Inflammatory macrophage (primary cell): ENCODE data around the gene SNAPIN.
"Not testable (repeated sequence)": the region's sequence is repeated elsewhere in the genome, so short reads cannot be mapped to it uniquely, and the experiment has no call there.

ENCODE experiments used
- DNase-seq, 2 donors: peaks; one replicate each; pipeline ENCODE4 v3.0.0-alpha.2; 2020 to 2022

SNAPIN gene

GRCh38 chr1:153647346-153647714, 11.2 kb upstream of the SNAPIN start:
- no peak for DNase-seq

GRCh38 chr1:153648000-153648643, 10.4 kb upstream of the SNAPIN start:
- no peak for DNase-seq

GRCh38 chr1:153649137-153649862, 9.2 kb upstream of the SNAPIN start:
- no peak for DNase-seq

GRCh38 chr1:153649863-153650235, 8.7 kb upstream of the SNAPIN start:
- no peak for DNase-seq

- no peak for DNase-seq
These were observed 6.7 kb upstream of the SNAPIN start for GRCh38 chr1:153651771-153652170.

- peak; percentile 55 to 81 for DNase-seq
These were observed 5.5 kb upstream of the SNAPIN start for GRCh38 chr1:153652805-153653500.

GRCh38 chr1:153655333-153655732, 3.2 kb upstream of the SNAPIN start:
- DNase-seq, result no peak

- no peak for DNase-seq
These were observed 652 bp downstream of the SNAPIN start for GRCh38 chr1:153659175-153659534.

- DNase-seq, result no peak
These were observed 1.2 kb downstream of the SNAPIN start for GRCh38 chr1:153659656-153660055.

GRCh38 chr1:153661111-153661708, 2.7 kb downstream of the SNAPIN start:
- no peak for DNase-seq

- no peak for DNase-seq
These were observed 3.8 kb downstream of the SNAPIN start for GRCh38 chr1:153662269-153662668.

- DNase-seq, result no peak
These were observed 4.7 kb downstream of the SNAPIN start for GRCh38 chr1:153663211-153663610.

- no peak for DNase-seq
These were observed 8.9 kb downstream of the SNAPIN start for GRCh38 chr1:153667439-153667838.

- DNase-seq, result not testable (repeated sequence)
These were observed 10.2 kb downstream of the SNAPIN start for GRCh38 chr1:153668672-153669071.

GRCh38 chr1:153669606-153670005, 11.1 kb downstream of the SNAPIN start:
- no peak for DNase-seq

GRCh38 chr1:153670257-153670858, 11.9 kb downstream of the SNAPIN start:
- no peak for DNase-seq

- DNase-seq, result peak; percentile 99 to 100
These were observed 12.5 kb downstream of the SNAPIN start, which contains the start of gene ILF2 for GRCh38 chr1:153670859-153671627. ILF2 (minus strand) TSS chr1:153670993; CDS start chr1:153670922, 71 bp downstream.

- peak; percentile 49 to 50 for DNase-seq
These were observed 13.3 kb downstream of the SNAPIN start for GRCh38 chr1:153671628-153672353.

GRCh38 chr1:153673511-153673910, 15.0 kb downstream of the SNAPIN start:
- no peak for DNase-seq

GRCh38 chr1:153677718-153678518, 19.4 kb downstream of the SNAPIN start:
- DNase-seq, result peak; percentile 47 to 57
